Osteoblast (primary cell): ENCODE results near the gene ST6GALNAC2. TPM values are rescaled to one million over a fixed set of nuclear protein-coding genes. Genes with fewer than 3 reads are reported as not detected.
A peak's percentile ranks its signal among the peaks of the same experiment; 100 is the strongest.

ENCODE experiments used
- DNase-seq: peaks from one replicate; pipeline ENCODE4 v3.0.0; 2011; ENCODE audit warnings: low spot score, mixed read lengths; ENCODE audit not compliant: insufficient read length; ENCODE audit errors: missing footprints
- H2AFZ ChIP-seq: 2 replicates; pipeline ENCODE4 v1.6.0; 2011; ENCODE audit warnings: mild to moderate bottlenecking, low read length
- H3K27ac ChIP-seq: 2 replicates; pipeline ENCODE4 v1.5.1; 2011; ENCODE audit warnings: mild to moderate bottlenecking, low read depth, low read length, moderate library complexity
- H3K27me3 ChIP-seq: 2 replicates; pipeline ENCODE4 v1.6.0; 2012; ENCODE audit warnings: mild to moderate bottlenecking, control low read depth, inconsistent platforms, low read length, moderate library complexity; ENCODE audit not compliant: insufficient read depth
- H3K36me3 ChIP-seq: 2 replicates; pipeline ENCODE4 v1.5.1; 2011; ENCODE audit warnings: mild to moderate bottlenecking, low read length, control low read depth, moderate library complexity; ENCODE audit not compliant: insufficient read depth
- H3K4me1 ChIP-seq: 2 replicates; pipeline ENCODE4 v1.5.1; 2011; ENCODE audit warnings: mild to moderate bottlenecking, low read length, control low read depth, moderate library complexity; ENCODE audit not compliant: insufficient read depth
- H3K4me2 ChIP-seq: 2 replicates; pipeline ENCODE4 v1.6.0; 2011; ENCODE audit warnings: mild to moderate bottlenecking, low read length; ENCODE audit not compliant: insufficient read depth
- H3K4me3 ChIP-seq: fragments of 200-600 bp; sonication (generic); 3 replicates; pipeline ENCODE4 v1.5.1; 2012; ENCODE audit warnings: mild to moderate bottlenecking, low read length, inconsistent platforms; ENCODE audit not compliant: insufficient read depth
- H3K79me2 ChIP-seq: 2 replicates; pipeline ENCODE4 v1.6.0; 2012; ENCODE audit warnings: mild to moderate bottlenecking, low read length, control low read depth, inconsistent platforms; ENCODE audit not compliant: insufficient read depth
- H3K9me3 ChIP-seq: 2 replicates; pipeline ENCODE4 v1.5.1; 2011; ENCODE audit warnings: low read depth, low read length, control low read depth
- H4K20me1 ChIP-seq: 2 replicates; pipeline ENCODE4 v1.6.0; 2012; ENCODE audit warnings: mild to moderate bottlenecking, low read length, control low read depth; ENCODE audit not compliant: insufficient read depth
- CTCF ChIP-seq: IDR thresholded peaks from 2 replicates; pipeline ENCODE4 v1.5.1; 2011; ENCODE audit warnings: mild to moderate bottlenecking, low read depth, low read length, moderate library complexity; ENCODE audit errors: extremely low read depth
- total RNA-seq: library from RNA; depleted of rRNA; stranded (reverse); fragments of >200 nt; gene quantifications from 2 replicates; pipeline ENCODE4 v1.2.3, GENCODE V29; 2012

Gene ST6GALNAC2
- 0.36 and 0.59 TPM in 2 replicates for total RNA-seq

DNA sequence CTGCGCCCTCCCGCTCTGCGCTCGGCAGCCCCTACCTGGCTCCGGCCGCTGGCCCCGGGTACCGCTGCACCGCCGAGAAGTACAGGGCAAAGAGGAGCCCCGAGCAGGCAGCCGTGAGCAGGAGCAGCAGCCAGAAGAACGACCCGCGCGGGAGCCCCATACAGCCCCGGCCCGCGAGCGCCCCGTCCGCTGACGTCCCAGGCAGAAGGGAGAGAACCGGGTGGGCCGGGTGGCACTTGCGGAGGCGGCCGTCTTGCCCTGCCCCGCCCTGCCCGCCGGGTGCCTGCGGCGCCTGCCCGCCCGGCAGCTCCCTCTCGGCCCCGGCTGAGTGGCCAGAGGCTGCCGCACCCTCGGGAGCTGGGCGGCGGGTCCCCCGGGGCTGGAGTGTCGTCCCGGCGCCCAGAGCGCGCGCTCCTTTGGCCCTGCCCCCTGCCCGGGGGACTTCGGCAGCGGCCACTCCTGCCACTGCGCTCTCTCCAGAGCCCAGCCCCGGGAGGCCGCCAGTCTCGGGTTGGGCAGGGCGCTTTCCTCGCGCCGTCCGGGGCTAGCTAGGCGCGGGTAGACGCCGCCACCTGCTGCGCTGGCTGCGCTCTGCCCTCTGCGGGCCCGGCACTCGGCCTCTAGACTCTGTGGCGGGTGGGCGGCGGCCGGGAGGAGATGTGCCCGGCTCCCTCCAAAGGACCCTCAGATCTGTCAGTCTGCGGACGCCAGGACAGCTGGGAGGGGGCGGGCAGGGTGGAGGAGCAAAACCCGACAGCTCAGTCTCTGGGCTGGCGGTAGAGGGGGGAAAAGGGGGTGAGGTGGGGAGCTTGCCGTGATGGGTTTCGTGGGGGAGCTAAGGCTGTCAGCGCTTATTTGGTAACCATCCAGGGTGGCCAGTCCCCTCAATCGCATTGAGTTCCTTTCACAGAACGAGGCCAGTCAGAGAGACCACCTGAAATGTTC lies at the start of gene ST6GALNAC2:
Gene ST6GALNAC2 (minus strand): TSS at position 212 of the 945 bp plus-strand sequence. CDS start 52 bp downstream, at position 160.
- H3K9me3 ChIP-seq = no peaks in the 10 kb centered on the region
- peak within 1 kb of the TSS; percentile 84 for H3K4me2 ChIP-seq
- peaks cover 49% of the 10 kb centered on the region for H3K27me3 ChIP-seq
- TF ChIP-seq CTCF = no peak
- no peak within 1 kb of the TSS for H3K27ac ChIP-seq
- peak; percentile 35 for DNase-seq
- no peaks in the 10 kb centered on the region for H4K20me1 ChIP-seq
- H3K4me1 ChIP-seq = no peaks in the 10 kb centered on the region
- H3K79me2 ChIP-seq = no peaks in the 10 kb centered on the region
- no peaks in the 10 kb centered on the region for H3K36me3 ChIP-seq
- peak within 1 kb of the TSS; percentile 85 for H2AFZ ChIP-seq
- H3K4me3 ChIP-seq = peak within 1 kb of the TSS; percentile 70

DNA sequence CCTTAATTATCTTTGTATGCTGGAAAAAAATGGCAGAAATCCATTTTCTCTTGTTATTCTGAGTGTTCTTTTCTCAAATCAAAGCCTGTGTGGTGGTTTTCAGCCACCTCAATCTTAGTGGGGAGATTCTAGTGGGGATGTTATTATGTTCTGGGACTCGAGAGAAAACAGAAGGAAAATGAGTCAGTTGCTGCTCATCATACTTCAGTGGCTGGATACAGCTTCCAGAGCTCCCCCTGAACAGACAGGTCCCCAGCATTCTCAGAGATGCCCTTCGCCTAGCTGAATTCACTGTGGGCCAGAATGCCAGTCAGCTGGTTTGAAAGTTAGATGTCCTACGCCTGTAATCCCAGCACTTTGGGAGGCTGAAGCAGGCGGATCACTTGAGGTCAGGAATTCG lies 49.4 kb upstream of the ST6GALNAC2 start:
- no peaks in the 10 kb centered on the region for H4K20me1 ChIP-seq
- no peak overlapping the region for H3K4me2 ChIP-seq
- H3K4me3 ChIP-seq = no peak overlapping the region
- no peaks in the 10 kb centered on the region for H3K36me3 ChIP-seq
- H2AFZ ChIP-seq = peak overlapping the region; percentile 49
- H3K9me3 ChIP-seq = no peaks in the 10 kb centered on the region
- H3K4me1 ChIP-seq = peaks cover 10% of the 10 kb centered on the region
- TF ChIP-seq CTCF = no peak
- H3K79me2 ChIP-seq = no peaks in the 10 kb centered on the region
- H3K27ac ChIP-seq = no peak overlapping the region
- peak; percentile 94 for DNase-seq
- H3K27me3 ChIP-seq = peaks cover 10% of the 10 kb centered on the region

DNA sequence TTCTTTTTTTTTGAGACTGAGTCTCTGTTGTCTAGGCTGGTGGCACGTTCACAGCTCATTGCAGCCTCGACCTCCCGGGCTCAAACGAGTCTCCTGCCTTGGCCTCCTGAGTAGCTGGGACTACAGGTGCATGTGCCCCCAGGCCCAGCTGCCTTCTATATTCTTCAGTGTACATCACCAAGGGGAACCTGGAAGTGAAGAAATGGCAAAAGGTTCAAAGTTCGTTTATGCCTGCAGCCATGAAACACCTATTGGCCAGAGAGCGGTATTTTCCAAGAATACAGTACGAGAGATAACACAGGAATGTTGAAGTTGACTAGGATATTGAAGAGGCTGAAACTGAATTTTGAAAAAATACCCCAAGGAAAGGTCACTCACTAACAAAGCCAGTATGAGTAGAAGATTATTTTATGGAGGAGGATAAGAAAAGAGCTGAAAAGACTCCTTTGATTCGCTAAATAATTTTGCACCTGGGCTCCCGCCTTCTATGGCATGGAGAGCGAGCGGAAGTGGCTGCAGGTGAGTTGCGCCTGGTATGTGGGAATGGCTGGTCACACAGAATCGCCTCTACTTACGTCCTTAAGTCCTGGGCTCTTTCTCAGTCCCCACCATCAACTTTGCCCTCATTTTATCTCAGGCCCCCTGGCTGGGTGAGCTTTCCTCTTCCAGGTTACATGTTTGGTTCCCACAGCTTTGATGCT lies 48.1 kb upstream of the ST6GALNAC2 start:
- DNase-seq = no peak
- no peak overlapping the region for H3K4me3 ChIP-seq
- H3K27me3 ChIP-seq = peaks cover 10% of the 10 kb centered on the region
- H3K4me2 ChIP-seq = no peak overlapping the region
- no peaks in the 10 kb centered on the region for H3K79me2 ChIP-seq
- no peaks in the 10 kb centered on the region for H3K9me3 ChIP-seq
- H2AFZ ChIP-seq = no peak overlapping the region
- peaks cover 10% of the 10 kb centered on the region for H3K4me1 ChIP-seq
- no peak overlapping the region for H3K27ac ChIP-seq
- no peaks in the 10 kb centered on the region for H3K36me3 ChIP-seq
- TF ChIP-seq CTCF = no peak
- no peaks in the 10 kb centered on the region for H4K20me1 ChIP-seq
